DMS 273 treated with DMSO at 0.1 percent for 48 hours (cell line): ENCODE measurements around the gene DSG4.
"Not testable (repeated sequence)": the region's sequence is repeated elsewhere in the genome, so short reads cannot be mapped to it uniquely, and the experiment has no call there.

Source experiments
- DNase-seq: peaks from one replicate; lab custom pipeline; 2025; lab: John Stamatoyannopoulos, UW

The DSG4 gene, protein sequence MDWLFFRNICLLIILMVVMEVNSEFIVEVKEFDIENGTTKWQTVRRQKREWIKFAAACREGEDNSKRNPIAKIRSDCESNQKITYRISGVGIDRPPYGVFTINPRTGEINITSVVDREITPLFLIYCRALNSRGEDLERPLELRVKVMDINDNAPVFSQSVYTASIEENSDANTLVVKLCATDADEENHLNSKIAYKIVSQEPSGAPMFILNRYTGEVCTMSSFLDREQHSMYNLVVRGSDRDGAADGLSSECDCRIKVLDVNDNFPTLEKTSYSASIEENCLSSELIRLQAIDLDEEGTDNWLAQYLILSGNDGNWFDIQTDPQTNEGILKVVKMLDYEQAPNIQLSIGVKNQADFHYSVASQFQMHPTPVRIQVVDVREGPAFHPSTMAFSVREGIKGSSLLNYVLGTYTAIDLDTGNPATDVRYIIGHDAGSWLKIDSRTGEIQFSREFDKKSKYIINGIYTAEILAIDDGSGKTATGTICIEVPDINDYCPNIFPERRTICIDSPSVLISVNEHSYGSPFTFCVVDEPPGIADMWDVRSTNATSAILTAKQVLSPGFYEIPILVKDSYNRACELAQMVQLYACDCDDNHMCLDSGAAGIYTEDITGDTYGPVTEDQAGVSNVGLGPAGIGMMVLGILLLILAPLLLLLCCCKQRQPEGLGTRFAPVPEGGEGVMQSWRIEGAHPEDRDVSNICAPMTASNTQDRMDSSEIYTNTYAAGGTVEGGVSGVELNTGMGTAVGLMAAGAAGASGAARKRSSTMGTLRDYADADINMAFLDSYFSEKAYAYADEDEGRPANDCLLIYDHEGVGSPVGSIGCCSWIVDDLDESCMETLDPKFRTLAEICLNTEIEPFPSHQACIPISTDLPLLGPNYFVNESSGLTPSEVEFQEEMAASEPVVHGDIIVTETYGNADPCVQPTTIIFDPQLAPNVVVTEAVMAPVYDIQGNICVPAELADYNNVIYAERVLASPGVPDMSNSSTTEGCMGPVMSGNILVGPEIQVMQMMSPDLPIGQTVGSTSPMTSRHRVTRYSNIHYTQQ

DNA sequence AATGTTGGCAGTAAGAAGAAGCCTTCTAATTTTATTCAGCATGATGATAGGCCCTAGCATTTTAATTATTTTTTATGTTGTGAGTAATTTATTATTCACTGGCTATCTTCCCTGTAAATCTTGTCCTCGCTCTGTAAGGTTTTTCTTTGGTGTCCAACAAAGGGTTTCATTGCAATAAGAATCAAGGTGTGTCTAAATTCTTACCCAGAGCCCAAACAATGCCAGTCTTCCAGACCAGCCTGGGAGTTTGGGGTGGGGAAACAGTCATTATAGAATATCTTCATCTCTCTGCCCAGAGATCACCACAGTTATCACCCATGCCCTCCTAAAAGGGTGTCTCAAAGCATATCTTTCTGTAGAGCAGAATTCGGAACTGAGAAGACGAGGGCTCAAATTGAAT is at the start of gene DSG4:
Gene DSG4, plus strand, starts transcription at position 301 of the 400 bp plus-strand sequence. CDS start 135 bp downstream, outside the sequence.
- DNase-seq: no peak

DNA sequence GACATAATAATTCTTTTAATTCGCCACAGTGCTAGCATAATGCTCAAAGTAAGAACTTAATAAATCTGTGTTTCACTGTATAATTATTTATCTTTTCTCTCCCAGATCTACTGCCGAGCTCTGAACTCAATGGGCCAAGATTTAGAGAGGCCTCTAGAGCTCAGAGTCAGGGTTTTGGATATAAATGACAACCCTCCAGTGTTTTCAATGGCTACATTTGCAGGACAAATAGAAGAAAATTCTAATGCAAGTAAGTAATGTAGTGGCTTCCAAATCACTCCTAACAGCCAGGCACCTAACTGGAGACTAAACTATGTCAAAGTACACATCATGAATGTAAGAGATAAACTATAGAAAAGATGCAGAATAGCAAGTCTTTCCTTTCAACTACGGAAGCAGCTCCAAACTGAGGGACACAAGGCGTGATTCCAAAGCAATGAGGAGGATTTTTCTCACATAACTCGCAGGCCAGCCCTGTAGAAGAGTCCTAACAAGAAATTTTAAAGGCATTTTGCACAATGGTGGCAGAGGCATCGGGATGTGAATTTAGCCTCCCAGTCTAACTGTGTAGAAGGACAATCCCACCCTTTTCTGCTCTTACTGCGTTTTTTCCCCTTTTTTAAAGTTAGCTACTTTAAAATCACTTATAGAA is 46.7 kb upstream of the DSG4 start:
- DNase-seq: no peak

DNA sequence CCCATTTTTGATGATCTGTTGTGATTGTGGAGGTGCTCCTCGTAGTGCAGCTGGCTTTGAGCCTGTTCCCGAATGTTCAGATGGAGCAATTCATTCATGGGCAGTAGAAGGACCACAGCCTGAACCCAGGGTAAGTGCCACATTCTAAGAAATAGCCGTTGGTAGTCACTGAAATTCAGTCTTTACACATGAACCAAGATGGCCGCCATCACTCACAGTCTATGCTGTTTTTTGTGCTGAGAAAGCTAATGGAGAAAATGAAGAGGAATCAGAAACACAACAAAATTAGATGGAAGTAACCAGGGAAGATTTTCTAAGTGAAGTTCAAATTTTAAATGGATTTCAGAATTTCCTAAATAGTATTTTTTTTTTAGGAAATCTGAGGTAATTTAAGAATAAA is 33.1 kb upstream of the DSG4 start:
- DNase-seq: no peak

DNA sequence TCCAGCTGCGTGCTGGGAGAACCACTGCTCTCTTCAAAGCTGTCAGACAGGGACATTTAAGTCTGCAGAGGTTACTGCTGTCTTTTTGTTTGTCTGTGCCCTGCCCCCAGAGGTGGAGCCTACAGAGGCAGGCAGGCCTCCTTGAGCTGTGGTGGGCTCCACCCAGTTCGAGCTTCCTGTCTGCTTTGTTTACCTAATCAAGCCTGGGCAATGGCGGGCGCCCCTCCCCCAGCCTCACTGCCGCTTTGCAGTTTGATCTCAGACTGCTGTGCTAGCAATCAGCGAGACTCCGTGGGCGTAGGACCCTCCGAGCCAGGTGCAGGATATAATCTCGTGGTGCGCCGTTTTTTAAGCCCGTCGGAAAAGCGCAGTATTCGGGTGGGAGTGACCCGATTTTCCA is 23.2 kb upstream of the DSG4 start:
- not testable (repeated sequence) for DNase-seq

DNA sequence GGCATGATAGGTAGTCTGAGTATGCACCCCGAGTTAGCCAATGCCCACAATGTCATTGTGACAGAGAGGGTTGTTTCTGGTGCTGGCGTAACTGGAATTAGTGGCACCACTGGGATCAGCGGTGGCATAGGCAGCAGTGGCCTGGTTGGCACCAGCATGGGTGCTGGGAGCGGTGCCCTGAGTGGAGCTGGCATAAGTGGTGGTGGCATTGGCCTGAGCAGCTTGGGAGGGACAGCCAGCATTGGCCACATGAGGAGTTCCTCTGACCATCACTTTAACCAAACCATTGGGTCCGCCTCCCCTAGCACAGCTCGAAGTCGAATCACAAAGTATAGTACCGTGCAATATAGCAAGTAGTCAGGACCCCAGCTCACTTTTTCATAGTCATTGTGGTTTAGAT is 21.6 kb upstream of the DSG4 start:
- no peak for DNase-seq

DNA sequence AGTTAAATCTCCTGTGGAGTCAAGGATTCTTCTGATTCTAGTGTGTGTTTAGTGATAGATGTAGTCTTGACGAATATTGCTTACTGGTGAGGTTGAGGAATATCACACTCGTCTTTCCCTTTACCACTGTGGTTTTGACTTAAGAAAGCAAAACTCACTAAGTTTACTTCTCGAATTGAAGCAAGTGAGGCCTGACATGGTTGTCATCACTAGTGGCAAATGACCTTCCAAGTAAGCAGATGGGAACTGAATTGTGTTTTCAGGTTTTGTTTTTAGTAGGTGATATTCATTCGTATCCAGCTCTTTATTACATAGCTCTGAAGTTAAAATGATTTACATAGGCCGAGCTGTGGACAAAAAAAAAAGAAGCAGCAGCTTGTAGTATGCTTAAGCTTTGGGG is 20.6 kb upstream of the DSG4 start:
- no peak for DNase-seq

DNA sequence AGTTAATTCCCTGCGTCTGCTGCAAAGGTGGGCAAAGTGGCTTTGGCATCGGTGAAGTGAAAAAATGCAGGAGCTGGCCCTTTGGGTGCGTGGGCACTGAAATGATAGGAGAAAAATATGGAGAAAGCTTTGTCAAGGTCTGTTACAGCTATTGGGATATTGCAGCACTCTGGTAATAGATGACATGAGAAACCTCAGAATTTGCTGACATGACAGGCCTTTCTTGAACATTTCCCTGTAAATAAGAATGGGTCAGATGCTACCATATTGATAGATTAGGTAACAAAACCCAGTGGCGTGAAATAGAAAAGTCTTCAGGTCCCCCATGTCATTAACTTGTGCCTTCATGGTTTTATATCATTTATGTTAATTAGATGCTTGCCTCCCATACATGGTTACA is 12.4 kb upstream of the DSG4 start:
- no peak for DNase-seq

DNA sequence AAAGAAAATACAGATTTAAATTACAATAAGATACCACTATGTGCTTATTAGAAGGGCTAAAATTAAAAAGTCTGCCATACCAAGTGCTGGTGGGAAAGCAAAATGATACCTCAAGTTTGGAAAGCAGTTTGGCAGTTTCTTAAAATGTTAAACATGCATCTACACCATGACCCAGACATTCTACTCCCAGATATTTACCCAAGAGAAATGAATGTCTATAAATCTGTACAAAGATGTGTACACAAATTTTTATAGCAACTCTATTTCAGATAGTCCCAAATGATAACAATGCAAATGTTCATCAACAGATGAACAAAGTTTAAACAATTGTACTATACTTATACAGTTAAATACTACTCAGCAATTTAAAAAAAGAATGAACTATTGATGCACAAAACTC is 7.1 kb upstream of the DSG4 start:
- DNase-seq: no peak

DNA sequence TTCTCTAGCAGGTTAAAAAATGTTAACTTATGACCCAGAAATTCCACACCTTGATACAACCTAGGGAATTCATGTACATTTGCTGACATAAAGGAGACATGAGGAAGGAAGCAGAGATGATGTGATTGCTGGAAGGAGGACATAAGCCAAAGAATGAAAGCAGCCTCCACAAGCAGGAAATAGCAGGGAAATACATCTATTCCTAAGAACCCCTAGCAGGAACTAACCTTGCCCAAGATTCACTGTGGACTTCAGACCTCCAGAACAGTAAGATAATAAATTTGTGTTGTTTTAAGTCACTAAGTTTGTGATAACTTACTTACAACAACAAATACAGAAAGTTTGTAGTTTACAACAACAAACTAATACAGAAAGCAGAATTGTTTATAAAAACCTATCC is 4.6 kb upstream of the DSG4 start:
- DNase-seq: no peak

DNA sequence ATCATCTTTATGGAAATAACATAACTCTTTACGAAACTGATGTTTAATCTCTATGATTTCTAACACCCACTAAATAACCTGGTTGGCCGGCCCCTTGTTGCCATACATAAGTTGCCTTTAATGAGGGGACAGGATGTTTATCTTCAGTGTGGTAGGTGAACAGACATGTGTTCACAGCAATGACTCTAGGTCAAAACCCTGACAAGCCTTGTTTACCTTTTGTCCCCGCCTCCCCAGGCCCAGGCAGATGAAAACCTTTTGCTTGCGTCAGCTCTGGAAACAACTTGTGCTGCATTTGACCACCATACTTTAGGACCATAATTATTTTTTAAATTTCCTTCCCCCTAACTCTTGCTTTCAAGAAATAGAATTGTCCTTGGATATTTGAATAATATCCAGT is 2.9 kb upstream of the DSG4 start:
- no peak for DNase-seq

DNA sequence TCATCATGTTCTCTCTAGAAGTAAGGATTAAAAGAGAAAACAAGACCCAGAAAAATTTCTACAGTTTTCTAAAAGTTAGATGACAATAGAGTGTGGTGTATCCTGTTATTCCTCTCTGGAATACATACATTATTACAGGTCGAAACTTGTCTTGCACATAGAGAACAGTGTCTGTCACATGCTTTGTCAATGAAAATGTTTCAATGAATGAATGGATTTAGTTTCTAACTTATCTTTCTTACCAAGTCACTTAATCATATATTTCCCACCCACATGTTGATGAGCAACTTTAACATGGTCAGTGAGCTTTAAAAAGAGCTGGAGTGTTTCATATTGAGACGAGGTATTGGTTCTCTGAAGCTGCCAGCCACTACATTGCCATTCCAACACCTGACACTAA is 4.3 kb downstream of the DSG4 start:
- DNase-seq: no peak

DNA sequence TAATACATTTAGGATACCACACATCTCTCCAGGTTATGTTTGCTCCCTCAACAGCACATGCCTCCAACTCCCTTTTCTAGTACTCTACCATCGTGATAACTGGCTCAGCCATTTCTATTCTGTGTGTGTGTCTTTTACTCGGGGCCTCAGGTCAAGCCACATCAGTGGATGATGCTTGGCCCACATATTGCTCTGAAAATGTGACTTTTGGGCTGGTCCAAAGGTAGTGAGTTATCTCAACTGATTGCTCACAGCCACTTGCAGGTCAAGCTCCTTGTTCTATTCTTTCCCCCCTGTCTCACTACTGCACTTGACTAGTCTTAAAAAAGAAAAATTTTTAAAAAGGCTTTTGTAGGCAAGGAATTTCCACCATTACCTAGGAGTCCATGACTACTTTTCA is 5.5 kb downstream of the DSG4 start:
- no peak for DNase-seq

DNA sequence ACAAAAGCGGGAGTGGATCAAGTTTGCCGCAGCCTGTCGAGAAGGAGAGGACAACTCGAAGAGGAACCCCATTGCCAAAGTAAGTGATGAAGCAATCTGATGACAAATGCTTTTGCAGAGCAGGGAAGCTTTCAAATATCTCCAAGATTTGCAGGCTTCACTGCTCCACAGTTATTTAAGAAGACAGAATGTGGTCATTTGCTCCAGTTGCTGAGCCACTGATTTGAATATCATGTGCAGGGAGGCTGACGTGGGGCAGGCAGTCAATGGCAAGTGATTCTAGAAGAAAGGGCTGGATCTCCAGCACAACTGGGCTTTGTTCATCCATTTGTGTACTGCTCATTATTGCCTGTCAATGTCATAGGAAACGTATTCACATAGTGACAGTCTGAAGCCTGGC is 10.2 kb downstream of the DSG4 start:
- no peak for DNase-seq

DNA sequence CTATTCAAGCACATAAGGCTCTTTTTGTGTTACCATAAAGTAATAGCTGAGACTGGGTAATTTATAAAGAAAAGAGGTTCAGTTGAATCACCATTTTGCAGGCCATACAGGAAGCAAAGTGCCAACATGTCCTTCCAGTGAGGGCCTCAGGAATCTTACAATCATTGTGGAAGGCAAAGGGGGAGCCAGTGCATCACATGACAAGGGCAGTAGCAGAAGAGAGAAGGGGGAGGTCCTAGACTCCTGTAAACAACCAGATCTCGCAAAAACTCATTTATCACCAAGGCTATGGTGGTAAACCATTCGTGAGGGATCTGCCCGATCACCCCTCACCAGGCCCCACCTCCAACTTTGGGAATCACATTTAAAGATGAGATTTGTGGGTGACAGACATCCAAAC is 16.7 kb downstream of the DSG4 start:
- DNase-seq: no peak

DNA sequence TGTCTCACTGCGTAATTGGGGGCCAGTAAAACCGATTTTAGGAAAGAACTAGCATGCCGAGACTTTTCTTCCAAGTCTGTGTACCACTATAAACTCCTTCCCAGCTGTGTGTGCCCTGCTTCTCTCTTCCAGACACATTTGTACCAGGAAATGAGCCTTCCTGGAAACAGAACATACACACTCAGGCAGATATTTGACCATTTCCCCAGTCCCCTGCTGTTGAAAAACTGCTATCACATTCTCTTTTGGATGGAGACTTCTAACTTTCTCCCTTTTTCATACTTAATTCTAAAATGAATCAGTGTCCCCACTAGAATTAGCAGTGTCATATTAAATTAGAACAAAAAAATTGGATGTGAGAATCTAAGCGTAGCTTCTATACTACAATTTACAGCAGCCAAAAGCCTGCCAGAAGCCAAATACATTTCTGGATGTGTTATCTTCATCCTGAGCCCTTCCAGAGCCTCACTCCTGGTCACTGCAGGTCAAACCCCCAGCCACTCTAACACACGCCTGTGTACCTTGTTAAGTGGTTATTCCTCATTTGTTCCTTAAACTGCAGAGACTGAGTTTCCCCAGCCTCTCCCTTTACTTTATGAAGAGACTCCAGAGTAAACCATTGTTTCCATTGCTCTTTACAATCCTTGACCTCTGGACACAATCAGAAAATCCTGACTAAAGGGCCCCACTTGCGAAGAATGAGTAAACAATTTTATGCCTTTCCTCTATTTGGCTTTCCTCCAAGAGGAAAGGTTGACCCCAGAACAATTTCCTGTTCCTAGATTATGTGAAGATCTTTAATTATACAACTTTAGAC is 20.4 kb downstream of the DSG4 start:
- no peak for DNase-seq

DNA sequence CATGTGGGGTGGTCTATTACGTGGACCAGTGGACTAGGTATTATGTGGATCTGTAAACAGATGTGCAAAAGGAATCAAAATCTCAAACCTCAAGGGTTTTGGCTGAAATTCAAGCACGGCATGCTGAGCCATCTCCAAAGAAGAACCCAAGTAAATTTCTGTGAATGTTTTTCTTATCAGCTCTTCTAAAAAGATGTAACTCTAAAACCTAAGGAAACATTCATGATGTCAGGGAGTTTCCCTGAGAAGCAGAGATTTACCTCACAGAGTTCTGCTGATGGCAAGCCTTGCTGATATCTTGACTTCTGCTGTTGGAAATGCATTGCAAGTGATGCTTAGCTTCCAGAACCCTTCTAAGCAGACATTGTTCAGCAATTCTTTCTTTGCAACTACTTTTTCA is 21.6 kb downstream of the DSG4 start:
- DNase-seq: no peak

DNA sequence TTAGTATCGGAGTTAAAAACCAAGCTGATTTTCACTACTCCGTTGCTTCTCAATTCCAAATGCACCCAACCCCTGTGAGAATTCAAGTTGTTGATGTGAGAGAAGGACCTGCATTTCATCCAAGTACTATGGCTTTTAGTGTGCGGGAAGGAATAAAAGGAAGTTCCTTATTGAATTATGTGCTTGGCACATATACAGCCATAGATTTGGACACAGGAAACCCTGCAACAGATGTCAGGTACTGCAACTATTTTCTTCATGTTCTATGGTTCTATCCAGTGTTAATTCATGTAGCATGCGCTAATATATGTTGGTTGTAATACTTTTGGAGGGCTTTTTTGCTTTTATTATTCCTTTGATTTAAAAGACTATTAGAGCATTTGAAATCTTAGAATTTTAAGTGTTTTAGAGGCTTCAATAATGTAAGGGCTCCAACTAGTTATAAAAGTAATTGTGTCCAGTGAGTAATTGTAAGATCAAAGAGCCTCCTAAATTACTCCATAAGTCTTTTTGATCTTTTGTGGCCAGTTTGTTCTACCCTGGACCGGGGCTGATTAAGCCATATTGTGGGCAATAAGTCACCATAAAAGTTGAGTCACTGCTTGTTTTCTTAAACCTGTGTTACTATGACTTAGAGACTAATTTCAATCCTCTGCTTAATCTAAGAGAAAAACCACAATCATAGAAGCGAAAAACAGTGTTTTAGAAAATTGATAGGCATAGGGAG is 22.9 kb downstream of the DSG4 start:
- DNase-seq: no peak

DNA sequence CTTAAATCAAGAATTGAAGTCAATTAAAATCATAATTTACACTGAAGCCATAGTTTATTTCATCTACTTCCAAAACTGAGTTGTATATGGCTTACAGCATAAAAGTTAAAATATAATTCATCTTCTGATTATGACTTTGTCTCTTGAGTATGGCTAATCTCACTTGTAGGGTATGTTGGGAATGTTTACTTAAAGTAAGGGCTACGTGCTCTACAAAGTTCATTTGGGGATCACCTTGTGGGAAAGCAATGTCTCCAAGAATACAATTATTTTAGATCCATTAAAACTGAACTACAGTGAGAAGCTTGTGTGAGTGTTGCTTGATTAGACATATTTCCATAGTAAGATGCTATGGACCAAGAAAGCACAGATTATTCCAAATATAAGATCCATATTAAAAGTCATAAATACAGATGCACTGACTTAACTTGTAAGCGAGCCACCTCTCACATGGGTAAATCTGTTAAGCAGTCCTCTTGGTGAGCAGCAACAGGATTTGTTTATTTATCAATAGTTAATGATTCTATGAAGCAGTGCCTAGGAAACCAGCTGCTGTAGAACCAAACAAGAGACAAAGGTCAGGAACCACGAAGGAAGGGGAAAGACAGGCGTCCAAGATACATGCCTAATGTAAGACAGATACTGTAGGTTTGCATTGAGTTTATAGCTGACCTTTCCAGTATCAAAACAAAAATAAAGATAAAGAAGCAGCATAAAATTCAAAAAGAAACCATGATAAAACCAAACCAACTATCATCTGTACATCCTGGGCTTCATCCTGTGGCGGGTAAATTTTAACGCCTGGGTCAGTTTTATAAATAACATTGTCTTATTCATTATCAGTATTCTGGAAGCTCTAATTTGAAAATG is 24.8 kb downstream of the DSG4 start:
- no peak for DNase-seq

DNA sequence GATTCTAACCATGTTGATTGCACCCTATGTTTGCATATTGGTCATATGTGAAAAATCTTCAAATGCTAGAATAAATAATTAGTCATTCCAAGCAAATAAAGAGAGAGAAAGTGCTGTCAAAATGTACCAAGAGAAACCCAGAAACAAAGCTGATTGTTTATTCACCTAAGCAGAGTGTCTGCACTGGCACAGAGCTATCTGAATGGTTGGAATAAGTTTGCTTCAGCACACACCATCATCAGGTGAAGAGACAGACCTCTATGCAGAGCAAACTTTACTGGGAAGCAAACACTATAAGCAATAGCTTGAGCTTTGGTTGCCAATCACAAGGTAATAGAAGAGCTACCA is 25.4 kb downstream of the DSG4 start:
- DNase-seq: no peak

DNA sequence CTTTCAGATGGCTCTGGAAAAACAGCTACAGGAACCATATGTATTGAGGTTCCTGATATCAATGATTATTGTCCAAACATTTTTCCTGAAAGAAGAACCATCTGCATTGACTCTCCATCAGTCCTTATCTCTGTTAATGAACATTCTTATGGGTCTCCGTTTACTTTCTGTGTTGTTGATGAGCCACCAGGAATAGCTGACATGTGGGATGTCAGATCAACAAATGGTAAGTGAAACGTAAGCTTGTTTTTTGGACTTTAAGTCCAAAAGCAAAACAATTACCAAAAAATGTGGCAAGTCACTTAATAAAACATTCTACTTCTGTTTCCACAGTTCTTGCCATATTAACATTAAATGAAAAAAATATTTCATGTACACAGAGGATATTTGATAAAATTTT is 26.8 kb downstream of the DSG4 start:
- DNase-seq: no peak
